GM12874 (cell line): ENCODE measurements around the gene IL24.

Experiments used
- CTCF ChIP-seq: IDR thresholded peaks from 2 replicates; pipeline ENCODE4 v1.5.1; 2011; ENCODE audit warnings: low read depth, mild to moderate bottlenecking, control low read depth, low read length, moderate library complexity; ENCODE audit not compliant: insufficient read depth

IL24 gene

GRCh38 chr1:206868264-206868663, 29.0 kb upstream of the IL24 start:
- TF ChIP-seq CTCF: no peak

- no peak for TF ChIP-seq CTCF
Observed at GRCh38 chr1:206872139-206872538, 25.1 kb upstream of the IL24 start.

GRCh38 chr1:206873603-206874188, 23.5 kb upstream of the IL24 start:
- no peak for TF ChIP-seq CTCF

GRCh38 chr1:206875752-206876377, 21.4 kb upstream of the IL24 start:
- TF ChIP-seq CTCF: no peak

- 0 out of 2 replicates have a peak, but pooled peaks have one; percentile 6 for TF ChIP-seq CTCF
Observed at GRCh38 chr1:206878456-206878855, 18.8 kb upstream of the IL24 start.

GRCh38 chr1:206880314-206880713, 16.9 kb upstream of the IL24 start:
- no peak for TF ChIP-seq CTCF

- TF ChIP-seq CTCF: peak; percentile 18; the same call in 1 of the 2 replicates
Observed at GRCh38 chr1:206882555-206882954, 14.7 kb upstream of the IL24 start.
